Effector CD4-positive, alpha-beta T cell (primary cell): ENCODE results near the gene PDLIM5.

ENCODE experiments used
- DNase-seq: peaks from one replicate; pipeline ENCODE4 v3.0.0-alpha.2; 2020

PDLIM5 gene

DNA sequence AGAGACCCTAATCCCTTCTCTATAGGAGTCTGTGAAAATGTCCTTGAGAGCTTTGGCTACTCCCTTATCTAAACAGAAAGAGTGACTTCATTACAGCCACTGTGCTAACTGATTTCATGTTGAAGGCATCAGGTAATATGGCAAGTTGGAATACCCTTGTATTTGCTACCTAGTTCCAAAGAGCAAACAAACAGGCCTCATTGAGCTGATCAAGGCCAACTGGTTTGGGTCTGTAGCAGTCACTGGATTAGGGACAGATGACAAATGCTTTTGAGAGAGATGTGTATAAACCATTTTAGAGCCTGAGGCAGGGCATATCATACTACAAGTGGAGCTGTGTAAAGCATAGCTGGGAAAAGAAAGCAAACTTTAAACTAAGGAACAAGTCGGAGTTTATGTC lies 22.9 kb upstream of the PDLIM5 start:
- no peak for DNase-seq

DNA sequence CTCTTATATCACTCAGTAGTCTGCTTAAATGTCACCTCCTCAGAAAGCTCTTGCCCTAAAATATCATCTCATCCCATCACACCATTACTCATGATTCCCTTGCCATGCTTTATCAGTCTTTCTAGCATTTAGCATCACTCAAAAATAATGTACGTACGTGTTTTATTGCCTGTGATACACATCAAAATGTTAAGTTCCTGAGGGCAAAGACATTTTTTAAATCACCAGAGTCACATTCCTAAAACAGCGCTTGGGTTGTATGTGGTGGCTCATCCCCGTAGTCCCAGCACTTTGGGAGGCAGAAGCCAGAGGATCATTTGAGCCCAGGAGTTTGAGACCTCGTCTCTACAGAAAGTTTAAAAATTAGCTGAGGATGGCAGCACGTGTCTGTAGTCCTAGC lies 21.3 kb upstream of the PDLIM5 start:
- no peak for DNase-seq

DNA sequence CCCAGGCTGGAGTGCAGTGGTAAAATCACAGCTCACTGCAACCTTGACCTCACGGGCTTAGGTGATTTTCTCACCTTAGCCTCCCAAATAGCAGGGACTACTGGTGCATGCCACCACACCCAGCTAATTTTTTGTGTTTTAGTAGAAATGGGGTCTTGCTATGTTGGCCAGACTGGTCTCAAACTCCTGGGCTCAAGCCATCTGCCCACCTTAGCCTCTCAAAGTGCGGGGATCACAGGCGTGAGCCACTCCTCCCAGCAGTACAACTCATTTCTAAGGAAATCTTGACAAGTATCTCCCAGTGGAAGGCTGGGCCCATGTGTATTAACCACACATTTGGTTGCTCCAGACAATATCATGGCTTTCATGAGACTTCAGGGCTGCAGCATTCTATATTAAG lies 20.4 kb upstream of the PDLIM5 start:
- no peak for DNase-seq

DNA sequence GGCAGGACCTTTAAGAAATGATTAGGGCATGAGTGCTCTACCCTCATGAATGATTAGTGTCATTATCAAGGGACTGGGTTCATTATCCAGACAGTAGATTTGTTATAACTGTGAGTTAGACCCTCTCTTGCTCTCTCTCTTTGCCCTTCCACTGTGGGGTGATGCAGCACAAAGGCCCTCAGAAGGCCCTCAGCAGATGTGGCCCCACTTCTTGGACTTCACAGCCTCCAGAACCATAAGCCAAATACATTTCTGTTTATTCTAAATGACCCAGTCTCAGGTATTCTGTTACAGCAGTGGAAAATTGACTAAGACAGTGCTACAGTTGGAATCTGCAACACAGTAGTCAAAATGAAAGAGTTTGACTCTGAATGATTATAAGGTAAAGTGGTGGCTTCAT lies 17.2 kb upstream of the PDLIM5 start:
- no peak for DNase-seq

DNA sequence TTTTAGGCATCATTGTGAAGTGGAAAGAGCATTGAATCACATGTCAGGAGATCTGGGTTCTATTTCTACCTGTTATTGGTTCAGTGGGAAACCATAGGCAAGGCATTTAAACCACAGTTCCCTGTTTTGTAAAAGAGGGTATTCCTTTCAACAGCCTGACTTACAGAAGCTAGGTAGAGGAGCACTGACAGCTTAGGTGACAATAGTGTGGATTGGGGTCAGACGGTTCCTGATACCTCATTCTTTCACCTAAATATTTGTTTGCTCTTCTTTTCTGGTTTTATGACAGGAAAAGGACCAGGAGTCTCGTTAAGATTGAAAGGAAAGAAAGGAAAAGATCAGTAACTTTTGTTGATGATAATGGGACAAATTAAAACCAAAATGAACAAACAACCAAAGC lies 15.9 kb upstream of the PDLIM5 start:
- DNase-seq = no peak

DNA sequence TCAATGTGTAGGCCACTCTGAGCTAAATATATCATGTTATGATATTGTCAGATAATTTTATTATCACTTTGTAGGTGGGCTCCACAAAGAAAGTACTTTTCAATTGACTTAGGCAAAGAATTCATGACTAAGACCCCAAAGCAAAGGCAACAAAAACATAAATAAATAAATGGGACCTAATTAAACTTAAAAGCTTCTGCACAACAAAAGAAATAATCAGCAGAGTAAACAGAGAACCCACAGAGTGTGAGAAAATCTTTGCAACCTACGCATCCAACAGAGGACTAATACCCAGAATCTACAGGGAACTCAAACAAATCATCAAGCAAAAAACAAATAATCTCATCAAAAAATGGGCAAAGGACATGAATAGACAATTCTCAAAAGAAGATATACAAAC lies 15.2 kb upstream of the PDLIM5 start:
- DNase-seq = no peak

DNA sequence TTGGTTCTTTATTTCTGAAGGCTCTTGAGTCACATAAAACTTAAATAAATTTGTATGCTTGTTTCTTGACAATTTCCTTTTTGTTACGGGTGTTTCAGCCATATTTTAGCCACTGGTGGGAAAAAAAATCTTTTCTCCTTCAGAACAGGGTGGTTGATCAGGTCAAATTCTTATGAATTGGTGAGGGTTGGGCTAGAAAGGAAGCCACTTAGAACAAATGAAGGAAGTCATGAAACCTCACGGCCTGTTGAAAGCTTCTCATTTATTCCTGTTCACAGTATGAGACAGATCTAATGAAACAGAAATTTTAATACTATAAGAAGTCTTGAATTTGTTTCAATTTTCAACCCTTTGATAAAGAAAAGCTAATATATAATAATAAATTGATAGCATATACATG lies 12.1 kb upstream of the PDLIM5 start:
- no peak for DNase-seq

DNA sequence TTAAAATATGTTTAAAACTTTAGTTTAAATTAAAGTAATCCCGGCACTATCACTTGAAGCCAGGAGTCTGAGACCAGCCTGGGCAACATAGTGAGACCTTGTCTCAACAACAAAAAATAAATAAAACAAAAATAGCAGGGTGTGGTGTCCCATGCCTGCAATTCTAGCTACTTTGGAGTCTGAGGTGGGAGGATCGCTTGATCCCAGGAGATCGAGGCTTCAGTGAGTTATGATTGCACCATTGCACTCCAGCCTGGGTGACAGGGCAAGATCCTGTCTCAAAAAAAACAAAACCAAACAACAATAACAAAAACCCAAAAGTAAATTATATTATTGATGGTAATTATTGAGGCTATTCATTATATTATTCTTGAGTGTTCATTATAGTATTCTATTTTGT lies 9.9 kb upstream of the PDLIM5 start:
- DNase-seq = no peak

DNA sequence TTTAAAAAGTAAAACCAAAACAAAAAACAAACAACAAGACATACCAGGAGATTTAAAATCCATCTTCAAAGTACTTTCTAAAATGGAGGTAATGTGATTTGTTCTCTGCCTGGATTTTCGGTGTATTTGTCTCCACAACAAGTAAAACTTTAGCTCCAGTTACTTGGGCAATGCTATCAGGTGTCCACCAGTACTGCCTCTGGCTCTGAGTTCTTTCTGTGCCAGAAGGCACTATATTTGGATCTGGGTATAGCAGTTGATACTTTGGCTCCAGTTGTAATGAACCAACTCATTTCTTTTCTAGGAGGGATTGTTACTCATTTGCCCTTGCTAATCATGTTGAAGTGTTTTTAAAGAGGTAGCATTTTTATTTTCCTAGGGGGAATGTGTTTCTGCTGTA lies 9.5 kb upstream of the PDLIM5 start:
- no peak for DNase-seq

DNA sequence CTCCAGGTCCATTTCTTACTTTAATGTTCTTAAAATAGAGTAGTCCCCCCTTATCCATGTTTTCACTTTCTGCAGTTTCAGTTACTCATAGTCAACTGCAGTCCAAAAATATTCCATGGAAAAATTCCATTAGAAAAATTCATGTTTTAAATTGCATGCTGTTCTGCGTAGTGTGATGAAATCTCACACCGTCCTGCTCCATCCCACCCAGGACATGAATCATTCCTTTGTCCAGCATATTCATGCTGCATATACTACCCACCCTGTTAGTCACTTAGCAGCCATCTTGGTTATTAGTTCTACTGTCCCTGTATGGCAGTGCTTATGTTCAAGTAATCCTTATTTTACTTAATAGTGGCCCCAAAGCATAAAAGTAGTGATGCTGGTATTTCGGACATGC lies 5.4 kb upstream of the PDLIM5 start:
- no peak for DNase-seq

DNA sequence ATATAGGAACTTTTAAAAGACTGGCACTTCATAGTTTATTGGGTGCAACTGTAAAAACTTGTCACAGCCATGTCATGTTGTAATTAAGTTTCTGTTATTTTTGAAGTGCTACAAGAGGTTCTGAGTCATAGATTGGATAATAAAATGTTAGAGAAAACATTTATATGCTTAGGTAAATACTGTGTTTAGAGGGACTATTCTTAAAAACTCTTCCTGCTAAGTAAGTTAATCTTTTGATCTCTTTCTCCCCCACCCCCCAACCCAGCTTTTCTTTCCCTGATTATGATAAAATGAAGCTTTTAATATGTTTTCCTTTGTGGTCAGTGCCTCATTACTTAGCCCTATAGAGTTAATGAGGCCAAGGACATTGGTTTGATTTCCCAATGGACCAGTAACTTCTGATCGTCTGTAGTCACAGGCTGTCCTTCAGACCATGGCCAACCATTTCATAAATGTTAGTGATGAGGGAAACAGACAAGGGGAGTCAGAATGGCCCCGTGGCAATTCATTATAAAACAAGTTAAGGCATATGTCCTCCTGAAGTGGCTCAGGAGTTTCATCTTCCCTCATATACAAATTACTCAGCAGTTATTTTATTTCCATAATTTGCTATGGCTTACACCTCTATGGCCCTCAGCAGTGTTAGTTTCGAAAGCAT lies 3.9 kb upstream of the PDLIM5 start:
- DNase-seq = no peak

DNA sequence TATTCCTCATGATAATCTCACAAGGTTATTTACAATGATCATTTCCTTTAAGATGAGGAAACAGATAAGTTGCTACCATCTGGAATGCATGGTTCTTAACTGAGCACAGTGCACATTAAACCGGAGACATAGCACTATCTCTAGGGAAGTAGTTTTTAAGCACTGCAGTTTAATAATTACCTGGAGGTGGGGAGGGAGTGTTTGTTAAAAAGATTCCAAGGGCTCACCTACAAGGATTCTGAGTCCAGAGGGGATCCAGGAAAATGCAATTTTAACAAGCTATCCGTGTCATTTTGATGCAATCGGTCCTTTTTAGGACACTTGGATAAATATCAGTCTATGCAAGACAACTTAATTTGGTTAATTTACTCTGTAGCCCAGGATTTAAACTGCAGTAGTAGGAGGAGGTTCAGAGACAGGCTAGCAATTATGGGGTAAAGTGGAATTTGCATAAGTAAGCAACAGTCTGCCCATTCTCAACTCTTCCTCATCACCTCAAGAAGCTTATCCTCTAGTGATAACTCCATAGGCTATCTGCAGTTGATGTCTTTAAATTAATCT lies 2.8 kb upstream of the PDLIM5 start:
- no peak for DNase-seq

DNA sequence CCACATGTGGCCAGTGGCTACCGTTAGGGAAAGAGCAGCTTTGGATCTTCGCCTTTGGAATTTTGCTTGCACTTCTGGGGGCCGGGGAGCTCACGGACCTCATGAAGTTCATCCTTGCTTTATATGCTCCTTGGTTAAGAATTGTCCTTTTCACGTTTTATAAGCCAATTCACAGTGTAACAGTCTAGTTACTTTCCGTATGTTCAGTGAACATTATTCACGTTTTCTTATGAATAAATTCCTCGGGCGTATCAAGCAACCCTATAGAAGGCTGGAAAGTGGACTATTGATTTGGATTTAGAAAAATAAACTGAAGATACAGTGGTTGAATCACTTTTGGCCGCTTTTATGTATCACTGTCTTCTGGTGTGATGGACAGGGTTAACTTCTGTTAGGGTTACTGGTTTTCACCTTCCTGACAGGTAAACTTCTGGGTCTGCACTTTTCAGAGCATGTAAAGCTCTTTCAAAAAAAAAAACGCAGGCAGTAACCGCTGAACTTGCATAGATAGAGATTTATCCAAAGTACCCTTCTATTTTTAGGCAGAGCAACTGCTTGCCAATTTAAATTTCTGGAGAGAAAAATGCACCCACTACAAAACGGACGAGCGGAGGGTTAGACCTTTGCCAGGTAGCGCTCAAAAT lies 569 bp upstream of the PDLIM5 start:
- no peak for DNase-seq

DNA sequence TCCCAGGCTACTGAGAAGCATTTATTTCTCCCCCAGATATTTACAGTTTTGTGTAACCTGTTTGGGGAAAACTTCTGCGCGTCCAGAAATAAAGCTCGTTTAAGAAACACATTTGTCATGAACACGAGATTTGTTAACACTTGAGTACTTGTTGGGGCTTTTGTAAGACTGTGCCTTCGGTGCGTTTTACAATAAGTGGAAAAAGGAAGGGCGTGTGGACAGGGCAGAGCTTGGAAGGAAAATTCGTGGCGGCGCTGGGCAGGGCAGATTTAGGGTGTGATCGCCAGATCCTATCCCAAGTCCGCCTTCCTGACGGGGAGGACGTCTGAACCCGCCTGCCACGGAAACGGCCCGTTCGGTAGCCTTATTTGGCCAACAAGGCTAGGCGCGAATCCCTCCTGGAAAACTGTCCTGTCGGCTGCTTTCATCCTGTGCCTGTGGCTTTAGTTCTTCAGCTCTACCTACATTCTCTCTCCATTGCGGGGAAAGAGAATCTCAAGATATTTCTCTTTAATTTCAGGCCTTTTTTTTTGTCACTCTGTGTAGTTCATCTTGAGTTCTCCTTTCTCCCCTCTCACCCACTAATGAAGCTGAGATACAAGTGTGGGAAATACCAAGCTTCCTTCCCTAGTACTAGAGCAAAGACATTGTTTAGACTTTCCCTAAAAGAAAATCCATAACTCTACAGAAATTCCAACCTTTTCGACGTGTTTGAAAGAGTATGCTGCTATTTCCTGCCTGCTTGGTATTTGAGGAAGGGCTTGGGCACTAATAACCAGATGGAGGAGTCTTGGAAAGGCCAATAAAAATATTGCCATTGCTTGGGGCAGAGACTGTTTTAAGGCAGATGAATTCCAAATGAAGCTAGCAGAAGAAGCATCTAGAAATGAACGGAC lies 982 bp downstream of the PDLIM5 start:
- DNase-seq = no peak

DNA sequence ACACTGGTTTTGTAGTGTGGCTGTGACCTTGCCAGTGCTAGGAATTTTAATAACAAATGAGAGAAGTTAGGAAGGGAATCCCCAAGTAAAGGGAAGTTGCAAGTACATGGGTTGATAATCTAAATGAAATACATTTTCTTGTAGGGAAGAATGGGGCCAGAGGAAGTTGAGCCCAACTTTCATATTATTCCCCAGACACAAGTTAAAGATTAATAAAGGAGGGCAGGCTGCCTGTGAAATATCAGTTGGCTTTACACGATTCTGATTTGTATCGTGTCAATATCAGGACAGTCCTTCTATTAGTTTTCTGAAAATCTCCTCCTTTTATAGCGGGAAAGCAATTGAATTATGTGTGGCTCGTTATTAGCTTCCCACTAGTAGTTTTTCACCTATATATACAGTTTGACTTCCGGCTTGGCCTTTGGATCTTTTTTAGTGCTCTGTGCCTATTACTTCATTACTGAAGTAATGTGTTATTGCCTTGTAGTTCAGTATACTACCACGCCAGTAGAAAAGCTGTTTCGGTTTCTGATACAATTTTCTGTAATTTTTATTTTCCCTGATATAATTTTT lies 1.7 kb downstream of the PDLIM5 start:
- DNase-seq = no peak

DNA sequence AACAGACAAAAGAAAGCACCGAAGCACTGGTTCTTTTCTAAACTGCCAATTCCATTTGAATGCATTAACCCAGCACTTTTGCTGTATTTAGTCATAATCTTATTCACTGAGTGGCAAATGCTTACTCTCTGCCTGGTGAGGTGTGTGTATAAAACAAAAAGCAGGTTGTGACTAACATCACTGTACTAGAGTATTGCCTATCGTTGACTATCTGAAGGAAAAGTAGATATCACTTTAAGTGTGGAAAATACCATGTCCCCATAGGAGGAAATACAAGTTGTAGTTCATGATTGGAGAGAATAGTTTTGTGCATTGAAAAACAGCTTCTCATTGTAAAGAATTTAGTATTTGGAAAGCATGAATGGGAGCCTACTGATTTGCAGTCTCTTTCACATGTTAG lies 2.7 kb downstream of the PDLIM5 start:
- no peak for DNase-seq

DNA sequence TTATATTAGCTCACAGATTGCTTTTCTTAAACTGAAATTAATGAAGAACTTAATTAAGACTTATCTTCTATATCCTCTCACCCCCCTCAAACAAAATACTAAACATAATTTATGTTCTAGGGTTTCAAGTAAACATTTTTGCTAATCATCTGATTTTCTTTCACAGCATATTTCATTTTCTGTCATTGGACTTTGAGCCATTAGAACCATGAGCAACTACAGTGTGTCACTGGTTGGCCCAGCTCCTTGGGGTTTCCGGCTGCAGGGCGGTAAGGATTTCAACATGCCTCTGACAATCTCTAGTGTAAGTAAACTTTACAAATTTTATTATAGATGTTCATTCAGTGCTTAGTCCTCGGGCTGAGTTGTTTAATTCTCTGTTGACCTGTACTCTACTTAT lies 3.3 kb downstream of the PDLIM5 start:
- DNase-seq = no peak

DNA sequence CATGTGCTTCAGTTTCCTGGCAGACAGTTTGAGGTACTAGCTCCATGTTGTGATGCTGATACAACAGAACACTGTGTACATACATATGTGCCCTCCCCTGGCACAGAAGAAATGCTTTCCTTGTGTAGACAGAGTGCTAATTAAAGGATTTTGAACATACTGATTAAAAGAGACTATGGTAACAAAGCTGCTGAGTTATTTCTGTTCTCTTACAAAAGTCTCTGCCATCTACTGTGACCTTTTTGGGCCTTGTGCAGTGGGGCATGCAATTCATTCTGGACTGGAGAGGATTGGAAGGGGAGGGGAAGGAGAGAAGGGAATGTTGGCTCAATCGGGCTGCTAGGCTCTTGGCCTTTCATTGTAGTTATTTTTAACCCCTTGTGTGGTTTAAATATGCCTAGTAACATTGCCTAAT lies 6.0 kb downstream of the PDLIM5 start:
- DNase-seq = no peak

DNA sequence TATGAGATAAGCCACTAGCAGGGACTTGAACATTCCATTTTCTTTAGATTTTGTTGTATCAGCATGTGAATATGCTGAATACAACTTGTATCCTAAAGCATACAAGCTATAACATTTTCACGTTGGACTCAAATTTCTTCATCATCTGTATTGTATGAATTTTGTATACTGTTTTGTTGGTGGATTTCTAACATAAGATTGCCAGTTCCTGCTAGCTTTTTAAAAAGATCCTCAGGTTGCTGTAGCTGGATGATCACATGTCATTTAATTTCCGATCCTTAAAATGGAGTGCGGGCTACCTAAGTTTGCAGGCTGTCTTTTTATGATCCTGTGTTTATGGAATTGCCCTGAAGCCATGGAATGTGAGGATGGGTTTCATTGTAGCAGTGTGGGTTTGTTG lies 6.9 kb downstream of the PDLIM5 start:
- DNase-seq = no peak

DNA sequence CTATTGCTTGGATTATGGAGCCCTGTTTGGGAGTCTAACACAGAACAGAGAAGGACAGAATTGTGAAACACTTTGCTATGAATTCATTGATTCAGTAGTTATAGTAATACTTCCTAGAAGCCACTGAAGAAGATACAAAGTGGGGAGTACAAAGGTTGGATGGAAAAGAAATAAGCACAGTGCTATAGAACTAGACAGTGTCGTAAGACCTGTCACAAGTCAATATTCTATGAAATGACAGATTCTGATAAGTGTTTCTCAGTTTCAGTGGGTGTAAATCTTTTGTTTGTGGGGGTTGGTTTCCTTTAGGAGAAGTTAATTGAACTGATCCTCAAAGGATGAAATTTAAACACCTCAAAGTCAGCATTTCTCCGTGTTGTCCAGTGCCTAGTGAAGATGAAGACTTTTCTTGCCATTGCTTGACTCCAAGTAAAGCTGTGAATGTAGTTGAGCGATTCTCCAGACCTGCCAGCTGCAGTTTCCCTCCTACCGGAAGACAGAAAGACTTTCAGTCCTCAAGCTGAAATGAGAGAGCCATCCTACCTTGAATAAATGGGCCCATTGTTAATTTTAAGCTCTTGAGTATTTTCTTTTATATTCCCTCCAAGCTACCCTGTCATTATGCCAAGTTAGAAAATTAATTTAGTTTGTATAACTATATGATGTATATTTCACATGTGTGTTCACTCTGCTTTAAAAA lies 7.9 kb downstream of the PDLIM5 start:
- no peak for DNase-seq

DNA sequence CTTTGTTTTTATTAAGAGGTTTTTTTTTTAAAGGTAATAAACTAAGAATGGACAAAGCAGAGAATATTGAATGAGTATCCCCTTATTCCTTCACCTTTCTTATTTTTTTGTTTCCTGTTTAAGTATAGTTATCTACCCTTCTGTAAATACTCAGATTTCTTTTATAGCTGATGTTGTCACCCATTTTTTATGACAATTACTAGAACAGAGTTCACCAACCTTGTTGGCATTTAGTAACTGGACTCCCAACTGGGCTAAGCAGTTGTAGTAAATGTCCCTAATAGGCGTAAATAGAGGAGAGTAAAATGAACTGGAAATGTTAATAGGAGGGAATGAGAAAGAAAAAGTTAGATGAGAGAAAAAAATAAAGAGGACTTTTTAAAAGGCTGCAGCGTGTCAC lies 9.8 kb downstream of the PDLIM5 start:
- no peak for DNase-seq

DNA sequence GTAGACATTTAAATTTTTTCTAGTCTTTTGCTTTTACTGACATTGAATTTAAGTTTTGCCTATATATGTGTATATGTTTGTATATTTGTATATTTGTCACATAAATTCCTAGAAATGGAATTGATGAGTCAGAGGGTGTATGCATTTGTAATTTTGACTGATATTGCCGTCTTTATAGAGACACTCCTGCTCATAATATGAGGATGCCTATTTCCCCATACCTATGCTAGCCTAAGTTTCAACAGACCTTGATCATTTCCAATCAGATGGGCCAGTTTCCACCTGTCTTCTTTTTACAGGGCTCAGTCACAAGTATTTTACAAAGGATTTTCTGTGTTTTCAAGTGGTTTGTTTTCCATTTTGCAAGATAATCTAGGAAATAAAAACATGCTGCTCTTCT lies 10.8 kb downstream of the PDLIM5 start:
- DNase-seq = no peak

DNA sequence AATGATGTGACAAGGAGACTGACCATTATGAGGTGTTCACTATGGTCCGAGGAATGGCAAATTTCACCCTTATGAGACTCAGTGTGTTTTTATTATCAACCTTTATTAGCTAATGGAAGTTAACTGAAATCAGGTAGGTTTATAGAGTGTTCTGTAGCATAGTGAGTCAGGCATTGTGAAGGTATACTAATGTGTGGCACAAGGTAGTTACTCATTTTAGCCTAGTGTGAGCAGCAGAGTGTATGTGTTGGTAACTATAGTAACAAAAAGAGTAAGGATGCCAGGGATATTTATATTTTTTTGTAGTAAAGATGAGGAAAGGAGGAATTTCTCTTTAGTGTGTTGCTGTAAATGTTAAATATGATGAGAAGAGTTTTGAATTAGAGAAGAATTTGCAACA lies 12.0 kb downstream of the PDLIM5 start:
- no peak for DNase-seq
